ENCODE data around the gene SRBD1. TPM values are rescaled to one million over a fixed set of nuclear protein-coding genes. Genes with fewer than 3 reads are reported as not detected.

The SRBD1 gene
- total RNA-seq, 2 donors from 2014 or later = 5.3 to 9.6 TPM

GRCh38 chr2:45379399-45380087, 231.5 kb downstream of the SRBD1 start:
- Histone ChIP-seq H3K4me1 (no peaks in the 10 kb centered on the region), H3K27ac (no peak overlapping the region), H3K27me3 (no peaks in the 10 kb centered on the region), H3K9me3 (peaks cover 0 to 6% of the 10 kb centered on the region in 2 donors), H3K36me3 (no peaks in the 10 kb centered on the region), H3K4me3 (no peak overlapping the region)
- no peak for DNase-seq (ENCODE audit: low spot score)
- no peak for TF ChIP-seq CTCF (IDR thresholded peaks at IDR 0.05)

- Histone ChIP-seq H3K4me3 (no peak overlapping the region), H3K27me3 (no peaks in the 10 kb centered on the region), H3K36me3 (no peaks in the 10 kb centered on the region), H3K9me3 (peaks cover 0 to 6% of the 10 kb centered on the region in 2 donors), H3K4me1 (no peaks in the 10 kb centered on the region), H3K27ac (no peak overlapping the region)
- no peak for TF ChIP-seq CTCF (IDR thresholded peaks at IDR 0.05)
- DNase-seq (ENCODE audit: low spot score) = no peak
Measured at GRCh38 chr2:45373534-45373933, 237.5 kb downstream of the SRBD1 start.

- Histone ChIP-seq H3K36me3 (no peaks in the 10 kb centered on the region), H3K9me3 (no peaks in the 10 kb centered on the region), H3K27me3 (no peaks in the 10 kb centered on the region), H3K4me1 (no peaks in the 10 kb centered on the region), H3K4me3 (no peak overlapping the region), H3K27ac (no peak overlapping the region)
- TF ChIP-seq CTCF (IDR thresholded peaks at IDR 0.05) = no peak
- no peak for DNase-seq (ENCODE audit: low spot score)
Measured at GRCh38 chr2:45370369-45370768, 240.7 kb downstream of the SRBD1 start.

GRCh38 chr2:45368792-45369191, 242.3 kb downstream of the SRBD1 start:
- H3K27ac ChIP-seq = no peak overlapping the region
- no peaks in the 10 kb centered on the region for H3K9me3 ChIP-seq
- DNase-seq (ENCODE audit: low spot score) = no peak
- no peaks in the 10 kb centered on the region for H3K4me1 ChIP-seq
- no peak overlapping the region for H3K4me3 ChIP-seq
- H3K27me3 ChIP-seq = no peaks in the 10 kb centered on the region
- no peaks in the 10 kb centered on the region for H3K36me3 ChIP-seq
- TF ChIP-seq CTCF (IDR thresholded peaks at IDR 0.05) = no peak

- Histone ChIP-seq H3K27me3 (no peaks in the 10 kb centered on the region), H3K9me3 (no peaks in the 10 kb centered on the region), H3K4me1 (no peaks in the 10 kb centered on the region), H3K36me3 (no peaks in the 10 kb centered on the region), H3K4me3 (no peak overlapping the region), H3K27ac (no peak overlapping the region)
- DNase-seq (ENCODE audit: low spot score) = no peak
- no peak for TF ChIP-seq CTCF (IDR thresholded peaks at IDR 0.05)
Measured at GRCh38 chr2:45361666-45362065, 249.4 kb downstream of the SRBD1 start.

- Histone ChIP-seq H3K27ac (no peak overlapping the region), H3K4me1 (no peaks in the 10 kb centered on the region), H3K27me3 (no peaks in the 10 kb centered on the region), H3K9me3 (no peaks in the 10 kb centered on the region), H3K36me3 (no peaks in the 10 kb centered on the region), H3K4me3 (no peak overlapping the region)
- DNase-seq (ENCODE audit: low spot score) = no peak
- TF ChIP-seq CTCF (IDR thresholded peaks at IDR 0.05) = no peak
Measured at GRCh38 chr2:45354776-45355175, 256.3 kb downstream of the SRBD1 start.

Measured in right atrium auricular region (tissue), 2 donors.